GM21825 (cell line): ENCODE data around the gene PNMA8C.
"Not testable (repeated sequence)": the region's sequence is repeated elsewhere in the genome, so short reads cannot be mapped to it uniquely, and the experiment has no call there.

Experiments used
- ATAC-seq: cut with Tn5 transposase; IDR thresholded peaks from one replicate; pipeline ENCODE4 v1.9.1; 2021; ENCODE audit warnings: mild to moderate bottlenecking, moderate library complexity; ENCODE audit not compliant: unreplicated experiment

PNMA8C gene

DNA sequence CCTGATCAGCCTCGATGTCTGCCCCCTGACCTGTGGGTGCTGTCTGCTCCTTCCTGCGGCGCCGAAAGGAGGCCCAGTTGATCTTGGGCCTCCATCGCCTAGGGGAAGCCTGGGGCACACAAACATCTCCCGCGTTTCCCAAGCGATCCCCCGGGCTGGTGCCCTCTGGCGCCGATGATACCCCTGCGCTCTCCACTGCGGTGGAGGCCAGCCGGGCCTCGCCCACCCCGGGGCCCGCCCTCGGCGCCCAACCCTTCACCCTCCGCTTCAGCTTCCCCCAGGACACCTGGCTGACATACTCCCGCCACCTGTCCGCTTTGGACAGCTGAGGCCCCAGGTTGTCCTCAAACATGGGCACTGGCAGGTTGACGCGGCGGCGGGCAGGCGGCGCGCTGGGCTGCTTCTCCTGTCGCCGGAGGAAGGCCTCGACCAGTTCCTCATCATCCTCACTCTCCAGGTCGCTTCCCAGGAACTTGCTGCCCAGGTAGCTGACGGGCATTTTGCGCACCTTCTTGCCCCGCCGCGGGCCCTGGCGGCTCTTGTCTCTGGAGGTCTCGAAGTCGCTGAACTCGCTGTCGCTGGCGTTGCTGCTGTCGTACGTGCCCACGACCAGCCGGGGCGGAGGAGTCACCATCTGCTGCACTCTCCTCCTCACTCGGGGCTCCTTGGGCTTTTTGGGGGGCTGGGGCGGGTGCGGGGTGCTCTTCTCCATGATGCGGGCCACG lies 16.6 kb downstream of the PNMA8C start:
- no peak for ATAC-seq

DNA sequence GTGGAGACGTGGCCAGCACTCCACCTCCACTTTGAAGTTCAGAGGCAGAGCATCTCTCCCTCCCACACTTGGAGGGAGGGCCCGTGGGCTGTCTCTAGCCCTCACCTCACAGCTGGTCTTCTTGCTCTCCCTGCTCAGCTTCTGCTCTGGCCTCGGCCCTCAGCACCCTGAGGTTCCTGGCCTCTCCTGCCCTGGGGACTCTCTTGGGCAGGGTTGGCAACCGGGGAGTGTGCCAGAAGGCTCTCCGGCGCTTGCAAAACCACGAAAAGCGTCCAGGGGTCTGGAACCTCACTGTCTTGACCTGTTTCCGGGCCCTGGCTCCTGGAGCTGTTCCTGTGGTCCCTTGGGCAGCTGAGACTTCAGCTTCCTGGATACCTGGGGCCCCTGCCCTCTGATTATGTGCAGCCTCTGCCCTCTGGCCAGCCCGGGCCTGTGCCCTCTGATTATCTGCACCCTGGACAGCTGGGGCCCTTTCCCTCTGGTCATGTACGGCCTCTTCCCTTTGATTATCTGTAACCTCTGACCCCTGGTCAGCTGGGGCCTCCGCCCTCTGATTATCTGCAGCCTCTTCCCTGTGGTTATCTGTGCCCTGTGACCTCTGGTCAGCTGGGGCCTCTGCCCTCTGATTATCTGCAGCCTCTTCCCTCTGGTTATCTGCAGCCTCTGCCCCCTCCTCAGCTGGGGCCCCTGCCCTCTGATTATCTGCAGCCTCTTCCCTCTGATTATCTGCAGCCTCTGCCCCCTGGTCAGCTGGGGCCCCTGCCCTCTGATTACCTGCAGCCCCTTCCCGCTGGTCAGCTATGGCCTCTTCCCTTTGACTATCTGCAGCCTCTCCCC lies 17.4 kb downstream of the PNMA8C start:
- ATAC-seq, result no peak

DNA sequence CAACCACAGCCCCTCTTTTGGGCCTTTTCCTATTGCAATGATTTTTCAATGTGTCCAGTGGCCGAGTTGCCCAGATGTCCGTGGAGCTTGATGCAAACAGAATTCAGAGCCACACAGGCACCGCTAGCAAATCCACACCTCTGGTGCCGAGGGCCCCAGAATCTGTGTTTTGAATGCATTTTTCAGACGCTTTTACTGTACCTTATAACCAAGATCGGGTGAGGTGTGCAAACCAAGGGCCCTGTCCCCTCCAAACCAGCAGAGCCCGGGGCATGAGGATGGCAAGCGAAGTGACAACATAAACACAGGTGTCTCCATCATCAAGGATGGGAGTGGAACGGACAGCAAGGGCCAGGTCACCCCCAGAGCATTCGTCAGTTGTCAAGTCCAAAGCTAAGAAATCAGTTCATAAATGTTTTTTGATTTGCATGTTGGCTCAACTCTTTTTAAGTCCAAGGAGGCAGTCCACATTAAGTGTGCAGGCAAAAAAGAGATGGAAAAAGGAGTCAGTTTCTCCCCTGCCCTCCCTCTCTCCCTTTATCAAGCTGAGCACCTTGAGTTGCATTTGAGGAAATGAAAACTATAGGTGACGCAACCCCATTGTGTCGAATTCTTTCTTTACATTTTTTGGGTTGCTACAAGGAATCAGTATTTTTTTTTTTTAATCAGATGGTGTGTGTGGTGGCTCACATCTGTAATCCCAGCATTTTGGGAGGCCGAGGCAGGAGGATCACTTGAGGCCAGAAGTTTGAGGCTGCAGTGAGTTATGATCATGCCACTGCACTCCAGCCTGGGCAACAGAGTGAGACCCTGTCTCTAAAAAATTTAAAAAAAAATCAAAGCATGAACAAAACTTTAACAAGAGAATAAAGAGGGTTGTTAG lies 18.3 kb downstream of the PNMA8C start:
- no peak for ATAC-seq

DNA sequence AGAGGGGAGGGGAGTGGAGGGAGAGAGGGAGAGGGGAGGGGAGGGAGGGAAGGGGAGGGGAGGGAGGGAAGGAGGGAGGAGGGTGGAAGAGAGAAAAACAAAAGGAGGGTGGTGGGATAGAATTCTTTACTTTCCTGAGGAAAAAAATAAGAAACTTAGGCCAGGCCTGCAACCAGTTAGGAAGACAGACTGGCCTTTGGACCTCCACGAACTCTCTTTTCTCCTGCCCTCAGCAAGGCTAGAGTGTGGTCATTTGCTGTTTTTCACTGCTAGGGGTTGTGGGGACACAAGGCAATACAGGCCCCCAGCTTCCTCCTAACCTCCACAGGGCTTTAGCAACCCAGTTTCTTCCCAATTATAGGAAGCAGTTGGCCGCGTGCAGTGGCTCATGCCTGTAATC lies 19.5 kb downstream of the PNMA8C start:
- no peak for ATAC-seq

DNA sequence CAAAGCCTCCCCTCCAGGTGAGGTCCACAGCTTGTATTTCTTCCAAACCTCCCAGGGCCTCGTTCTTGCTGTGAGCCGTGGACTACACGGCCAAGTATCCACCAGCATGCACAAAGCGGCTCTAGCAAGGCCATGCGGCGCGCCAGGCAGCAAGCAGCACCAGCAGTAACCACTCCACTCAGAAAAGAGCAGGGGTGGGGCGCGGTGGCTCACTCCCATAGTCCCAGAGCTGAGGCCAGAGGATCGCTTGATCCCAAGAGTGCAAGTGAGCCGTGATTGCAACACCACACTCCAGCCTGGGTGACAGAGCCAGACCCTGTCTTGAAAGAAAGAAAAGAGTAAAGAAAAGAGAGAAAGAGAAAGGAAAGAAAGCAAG lies 20.1 kb downstream of the PNMA8C start:
- no peak for ATAC-seq

DNA sequence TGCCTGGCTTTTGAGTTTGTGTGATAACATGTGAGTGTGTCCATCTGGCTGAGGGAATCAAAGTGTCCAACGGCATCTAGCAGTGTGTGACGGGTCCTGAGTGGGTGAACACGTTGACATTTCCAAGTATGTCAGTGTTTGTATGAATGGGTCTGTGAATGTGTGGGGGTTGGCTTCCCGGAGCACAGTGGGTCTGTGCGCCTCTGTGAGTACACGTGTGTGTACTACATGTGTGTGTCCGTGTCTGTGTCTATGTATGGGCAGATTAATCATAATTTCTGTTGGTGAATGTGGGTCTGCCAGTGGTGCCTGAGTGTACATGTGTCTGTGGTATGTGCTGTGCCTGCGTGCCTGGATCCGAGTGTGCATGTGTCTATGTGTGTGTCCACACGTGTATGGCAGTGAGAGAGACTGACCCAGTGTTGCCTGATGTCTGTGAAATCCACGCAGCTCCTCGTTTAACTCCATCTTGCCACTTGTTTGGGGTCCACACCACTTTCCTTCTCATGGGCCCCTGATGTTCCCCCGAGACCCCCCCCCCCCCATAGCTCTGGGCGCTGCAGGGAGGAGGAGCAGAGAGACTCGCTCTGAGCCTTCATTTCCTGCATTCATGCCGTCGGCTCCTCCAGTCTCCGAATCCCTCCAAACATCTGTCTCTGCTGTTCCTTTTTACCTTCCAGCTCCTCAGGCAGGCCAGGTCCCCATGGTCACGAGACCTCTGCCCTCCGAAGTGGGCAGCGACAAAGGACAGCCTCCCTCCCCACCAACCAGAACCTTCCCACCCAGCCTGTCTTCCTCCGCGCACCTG lies 20.7 kb downstream of the PNMA8C start:
- no peak for ATAC-seq

DNA sequence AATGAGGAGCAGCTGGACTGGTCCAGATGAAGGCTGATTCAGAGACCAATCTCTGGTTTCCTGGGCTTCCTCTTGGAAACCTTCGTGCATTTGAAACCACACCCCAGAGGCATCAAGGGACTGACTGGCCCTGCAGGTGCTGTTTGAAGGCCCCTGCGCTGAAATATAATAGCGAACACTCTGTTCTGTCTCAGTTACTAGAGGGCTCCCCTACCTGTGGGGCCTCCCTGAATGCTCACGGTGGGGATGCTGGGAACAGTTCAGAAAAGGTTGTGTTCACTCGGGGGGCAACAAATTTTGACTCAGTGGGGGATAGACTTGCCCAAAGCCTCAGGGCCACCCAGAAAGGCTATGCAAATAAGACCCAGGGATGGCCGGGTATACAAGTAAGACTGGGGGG lies 21.8 kb downstream of the PNMA8C start:
- no peak for ATAC-seq

DNA sequence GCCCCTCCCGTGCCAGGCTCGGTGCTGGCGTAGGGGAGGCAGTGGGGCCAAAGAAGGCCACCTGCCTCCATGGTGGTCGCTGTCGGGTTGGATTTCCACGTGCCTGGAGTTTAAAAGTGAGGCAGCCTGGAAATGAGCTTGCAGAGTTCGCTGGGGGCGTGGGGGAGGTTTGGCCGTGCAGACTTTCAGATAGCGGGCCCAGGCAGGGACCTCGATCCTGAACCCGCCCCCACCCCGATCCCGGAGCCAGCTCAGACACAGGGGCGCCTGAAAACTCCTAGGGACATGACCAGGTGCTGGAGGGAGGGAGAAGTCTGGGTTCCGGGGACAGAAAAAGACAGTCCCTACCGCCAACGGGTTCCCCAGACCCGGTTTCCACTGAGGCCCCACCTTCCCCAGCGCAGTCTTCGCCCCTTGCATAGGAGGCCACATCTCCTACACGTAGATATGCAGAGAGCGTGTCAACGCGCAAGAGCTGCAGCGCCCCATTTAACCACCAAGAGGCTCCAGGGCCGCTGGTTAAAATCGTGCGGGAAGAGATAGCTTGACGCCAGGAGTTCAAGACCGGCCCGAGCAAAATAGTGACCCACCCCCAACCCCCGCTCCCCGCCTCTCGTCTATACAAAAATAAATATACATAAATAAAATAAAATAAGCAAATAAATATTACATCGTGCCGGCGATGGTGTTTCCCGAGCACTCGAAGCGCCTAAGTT lies 23.8 kb downstream of the PNMA8C start:
- ATAC-seq, result no peak

DNA sequence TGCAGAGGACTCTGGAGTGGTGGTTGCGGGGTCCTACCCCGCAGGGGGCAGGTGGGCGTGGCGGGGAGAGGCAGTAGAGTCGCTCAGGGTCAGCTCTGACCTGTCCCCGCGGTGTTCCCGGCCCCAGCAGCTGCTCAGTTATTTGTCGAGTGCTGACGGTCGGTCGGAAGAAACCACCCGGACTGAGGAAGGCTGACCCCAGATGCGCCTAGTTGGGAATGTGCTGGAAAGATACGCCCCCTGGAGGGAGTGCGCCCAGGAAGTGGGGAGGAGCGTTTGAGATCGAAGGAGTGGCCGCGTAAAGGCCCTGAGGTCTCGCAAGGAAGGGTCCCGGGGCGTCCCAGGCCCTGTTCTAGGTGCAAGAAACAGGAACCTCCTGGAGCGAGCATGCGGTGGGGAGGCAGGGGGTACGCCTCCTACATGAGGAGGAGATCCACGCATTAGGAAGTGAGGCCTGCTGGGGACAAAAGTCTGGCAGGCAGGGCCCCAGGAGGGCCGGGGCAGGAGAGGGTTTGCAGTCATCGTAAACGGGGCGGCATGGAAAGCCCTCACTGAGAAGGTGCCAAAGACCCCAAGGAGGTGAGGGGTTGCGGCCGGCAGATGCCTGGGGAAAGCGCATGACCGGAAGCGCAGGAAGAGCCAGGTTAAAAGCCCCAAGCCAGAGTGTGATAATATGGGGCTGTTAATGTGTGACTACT lies 24.5 kb downstream of the PNMA8C start:
- no peak for ATAC-seq

DNA sequence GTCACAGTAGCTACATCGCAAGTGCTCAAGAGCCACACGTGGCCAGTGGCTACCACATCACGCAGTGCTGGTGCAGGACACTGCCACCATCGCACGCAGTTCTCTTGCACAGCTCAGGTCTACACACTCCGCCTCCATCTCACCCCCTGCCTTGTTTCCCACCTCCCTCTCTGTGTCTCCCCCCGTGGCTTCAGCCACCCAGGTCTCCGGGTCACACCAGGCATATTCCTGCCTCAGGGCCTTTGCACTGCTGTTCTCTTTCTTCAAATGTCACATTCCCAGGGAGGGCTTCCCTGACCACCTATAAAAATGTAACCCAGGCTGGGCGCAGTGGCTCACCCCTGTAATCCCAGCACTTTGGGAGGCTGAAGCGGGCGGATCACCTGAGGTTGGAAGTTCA lies 26.0 kb downstream of the PNMA8C start:
- no peak for ATAC-seq

DNA sequence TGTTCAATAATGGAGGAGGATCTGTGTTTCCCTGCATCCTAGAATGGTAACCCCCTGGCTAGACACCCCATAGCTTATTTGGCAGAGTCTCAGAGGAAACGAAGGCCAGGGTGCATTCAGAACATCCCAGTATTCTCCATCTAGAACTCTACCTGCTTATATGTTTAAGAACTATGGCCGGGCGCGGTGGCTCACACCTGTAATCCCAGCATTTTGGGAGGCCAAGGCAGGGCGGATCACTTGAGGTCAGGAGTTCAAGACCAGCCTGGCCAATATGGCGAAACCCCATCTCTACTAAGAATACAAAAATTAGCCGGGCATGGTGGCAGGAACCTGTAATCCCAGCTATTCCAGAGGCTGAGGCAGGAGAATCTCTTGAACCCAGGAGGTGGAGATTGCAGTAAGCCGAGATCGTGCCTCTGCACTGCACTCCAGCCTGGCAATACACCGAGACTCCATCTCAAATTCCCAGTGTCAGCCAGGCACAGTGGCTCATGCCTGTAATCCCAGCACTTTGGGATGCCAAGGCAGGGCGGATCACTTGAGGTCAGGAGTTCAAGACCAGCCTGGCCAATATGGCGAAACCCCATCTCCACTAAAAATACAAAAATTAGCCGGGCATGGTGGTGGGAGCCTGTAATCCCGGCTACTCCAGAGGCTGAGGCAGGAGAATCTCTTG lies 30.8 kb downstream of the PNMA8C start:
- ATAC-seq, result not testable (repeated sequence)

DNA sequence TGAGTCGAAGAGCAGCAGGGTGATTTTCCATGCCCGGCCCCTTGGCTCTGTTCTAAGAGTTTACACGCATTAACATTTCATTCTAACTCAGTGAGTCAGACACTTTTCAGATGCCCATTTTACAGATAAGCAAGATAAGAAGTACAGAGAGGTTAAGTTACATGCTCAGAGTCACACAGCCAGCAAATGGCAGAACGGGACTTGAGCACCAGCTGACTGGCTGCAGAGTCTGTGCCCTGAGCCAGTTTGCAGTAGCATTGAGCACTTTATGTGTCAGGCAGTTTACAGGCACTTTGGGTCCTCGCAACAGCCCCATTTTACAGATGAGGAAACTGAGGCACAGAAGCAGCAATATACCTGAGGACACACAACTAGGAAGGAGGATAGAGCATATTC lies 34.3 kb downstream of the PNMA8C start:
- ATAC-seq, result no peak

DNA sequence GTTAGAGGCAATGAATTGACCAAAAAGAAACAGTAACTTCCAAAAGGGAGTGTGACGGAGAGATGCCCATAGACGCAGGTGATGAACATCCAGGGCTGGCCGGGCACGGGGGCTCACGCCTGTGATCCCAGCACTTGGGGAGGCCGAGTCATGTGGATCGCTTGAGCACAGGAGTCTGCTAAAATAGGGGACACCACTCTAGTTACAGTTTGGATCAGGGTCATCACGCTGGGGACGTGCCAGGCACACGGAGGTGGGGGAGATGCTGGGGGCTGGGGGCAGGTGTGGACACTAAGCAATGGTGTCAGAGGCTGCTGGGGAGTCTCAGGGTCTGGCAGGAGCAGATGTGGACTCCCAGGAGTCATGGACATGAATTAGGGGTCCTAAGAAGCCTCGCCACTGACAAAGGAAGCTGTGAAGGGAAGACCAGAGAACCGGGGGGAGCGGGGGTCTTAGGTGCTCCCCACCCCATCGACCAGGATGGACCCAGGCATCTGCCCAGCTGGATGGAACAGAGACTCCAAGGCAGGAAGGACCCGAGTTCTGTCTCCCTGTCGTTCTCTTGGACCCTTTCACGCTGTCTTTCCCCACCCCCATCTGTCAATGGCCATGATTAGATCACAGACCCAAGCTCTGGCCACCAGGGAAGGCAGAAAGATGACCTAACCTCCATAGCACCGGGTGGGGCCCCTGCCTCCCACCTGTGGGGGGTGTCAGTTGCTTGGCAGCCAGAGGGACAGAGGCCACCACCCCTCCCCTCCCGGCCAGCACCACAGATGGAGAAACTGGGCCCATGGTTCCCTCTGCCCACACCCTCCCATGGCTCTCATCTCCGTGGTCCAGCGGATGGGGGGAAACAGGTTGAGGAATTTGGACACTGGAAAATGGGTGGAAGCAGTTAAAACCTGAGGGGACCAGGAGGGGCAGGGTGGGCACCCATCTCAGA lies 35.0 kb downstream of the PNMA8C start:
- ATAC-seq, result no peak

DNA sequence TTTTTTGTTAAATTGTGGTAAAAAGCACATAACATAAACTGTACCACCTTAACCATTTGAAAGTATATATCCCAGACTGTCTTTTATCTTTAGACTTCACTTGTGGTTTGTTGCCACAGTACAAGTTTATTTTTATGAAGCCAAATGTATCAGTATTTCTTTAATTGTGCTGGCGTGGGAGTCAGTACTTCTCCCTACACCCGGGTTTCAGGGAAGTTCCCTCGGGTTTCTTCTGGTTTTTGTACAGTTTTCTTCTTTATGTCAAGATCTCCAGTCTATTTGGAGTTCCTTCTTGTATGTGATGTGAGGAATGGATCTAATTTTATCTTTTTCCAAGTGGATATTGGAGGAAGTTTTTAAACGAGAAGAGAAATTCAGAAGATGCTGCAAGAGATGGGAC lies 35.9 kb downstream of the PNMA8C start:
- ATAC-seq, result no peak

DNA sequence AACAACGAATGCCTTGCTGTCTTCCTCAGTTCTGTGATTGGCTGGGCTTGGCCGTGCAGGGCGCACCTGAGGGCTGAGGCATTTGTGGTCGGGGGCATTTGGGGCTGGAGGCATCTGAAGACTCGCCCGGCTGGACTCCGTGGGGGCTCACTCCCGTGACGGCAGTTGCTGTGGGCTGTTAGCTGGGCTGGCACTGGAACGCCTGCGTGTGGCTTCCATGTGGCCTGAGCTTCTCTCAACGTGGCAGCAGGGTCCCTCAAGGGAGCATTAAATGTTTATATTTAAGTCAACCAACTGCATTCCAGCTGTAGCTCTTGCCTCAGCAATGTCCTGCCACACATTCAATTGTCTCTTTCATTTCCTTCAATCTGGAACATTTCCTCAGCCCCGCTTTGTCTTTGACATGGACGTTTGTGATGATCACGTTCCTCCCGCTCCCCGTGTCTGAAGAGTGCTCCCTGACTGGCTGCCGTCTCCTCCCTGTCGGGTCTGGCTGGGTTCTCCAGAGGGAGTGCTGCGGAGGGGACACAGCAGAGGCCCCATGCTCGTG lies 36.4 kb downstream of the PNMA8C start:
- ATAC-seq, result no peak

DNA sequence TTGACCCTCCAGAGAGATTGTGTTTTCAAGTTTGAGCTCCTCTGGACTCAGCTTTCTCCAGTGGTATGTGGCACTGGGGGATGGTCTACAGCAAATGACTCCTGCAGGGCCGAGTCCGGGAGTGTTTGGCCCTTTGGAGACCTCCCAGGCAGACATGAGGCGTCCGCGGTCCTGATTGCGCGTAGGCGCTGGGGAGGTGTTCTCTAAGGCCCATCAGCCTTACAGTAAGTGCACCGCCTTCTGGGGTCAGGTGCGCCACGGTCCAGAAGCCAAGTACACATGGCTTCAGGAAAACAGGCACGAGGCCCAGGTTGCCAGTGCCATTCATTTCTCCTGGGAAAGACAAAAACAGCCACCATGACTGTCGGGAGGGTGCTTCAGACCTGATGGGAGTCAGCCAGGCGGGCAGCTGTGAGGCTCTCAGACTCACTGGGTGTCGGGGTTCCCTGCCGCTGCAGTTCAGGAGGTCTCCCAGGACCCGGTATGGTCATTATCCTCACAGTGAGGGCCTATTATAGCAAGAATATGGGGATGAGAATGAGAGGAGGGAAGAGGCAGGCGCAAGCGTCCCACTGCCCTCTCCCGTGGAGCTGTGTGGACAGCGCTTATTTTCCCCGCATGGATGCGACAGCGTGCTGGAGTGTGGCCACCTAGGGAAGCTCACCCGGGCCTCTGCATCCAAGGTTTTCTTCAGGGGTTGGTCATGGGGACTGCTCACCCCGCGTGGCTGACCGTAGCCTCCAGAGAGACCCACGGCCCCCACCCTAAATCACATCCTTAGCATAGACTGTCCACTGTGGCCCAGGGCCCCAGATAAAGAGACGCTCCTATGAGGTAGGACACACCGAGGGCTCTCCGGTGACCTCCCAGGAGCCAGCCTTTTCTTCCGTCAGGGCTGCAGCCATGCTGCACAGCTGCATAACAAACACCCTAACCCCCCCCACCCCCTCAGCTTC lies 37.2 kb downstream of the PNMA8C start:
- no peak for ATAC-seq
